ENCODE results near the gene ZNF598.
"Not testable (repeated sequence)": the region's sequence is repeated elsewhere in the genome, so short reads cannot be mapped to it uniquely, and the experiment has no call there.

GRCh38 chr16:1958143-1958491 is 51.5 kb downstream of the ZNF598 start:
- not testable (repeated sequence) for TF ChIP-seq CTCF (conservative IDR thresholded peaks at IDR 0.05; ENCODE audit: low read depth, low read length); EZH2phosphoT487 (IDR thresholded peaks at IDR 0.05; ENCODE audit: borderline replicate concordance, low read length); EZH2 (IDR thresholded peaks at IDR 0.05; ENCODE audit: low read length, unreplicated experiment)

All from PC-3 (cell line).